Fibroblast of gingiva (primary cell): ENCODE measurements around the gene SORCS2.

Experiments
- DNase-seq: peaks from one replicate; pipeline ENCODE4 v3.0.0-alpha.2; 2011; ENCODE audit warnings: low read depth

The SORCS2 gene

GRCh38 chr4:7377223-7377865 is 185.0 kb downstream of the SORCS2 start:
- DNase-seq: no peak

- DNase-seq: no peak
These were observed 186.8 kb downstream of the SORCS2 start for GRCh38 chr4:7379186-7379585.

- DNase-seq: no peak
These were observed 187.4 kb downstream of the SORCS2 start for GRCh38 chr4:7379719-7380118.

GRCh38 chr4:7381221-7381889 is 189.0 kb downstream of the SORCS2 start:
- DNase-seq: no peak

GRCh38 chr4:7381890-7382633 is 189.7 kb downstream of the SORCS2 start:
- DNase-seq: no peak

GRCh38 chr4:7382634-7383014 is 190.3 kb downstream of the SORCS2 start:
- no peak for DNase-seq

GRCh38 chr4:7383266-7383665 is 190.9 kb downstream of the SORCS2 start:
- no peak for DNase-seq

GRCh38 chr4:7384003-7384928 is 191.9 kb downstream of the SORCS2 start:
- DNase-seq: no peak

- no peak for DNase-seq
These were observed 192.9 kb downstream of the SORCS2 start for GRCh38 chr4:7384929-7385890.

- DNase-seq: no peak
These were observed 195.6 kb downstream of the SORCS2 start for GRCh38 chr4:7387925-7388324.

GRCh38 chr4:7388627-7389026 is 196.3 kb downstream of the SORCS2 start:
- DNase-seq: no peak

GRCh38 chr4:7389101-7389701 is 196.9 kb downstream of the SORCS2 start:
- no peak for DNase-seq

- DNase-seq: no peak
These were observed 197.4 kb downstream of the SORCS2 start for GRCh38 chr4:7389719-7390118.

- DNase-seq: no peak
These were observed 198.0 kb downstream of the SORCS2 start for GRCh38 chr4:7390336-7390735.

- DNase-seq: no peak
These were observed 198.7 kb downstream of the SORCS2 start for GRCh38 chr4:7390906-7391636.

- no peak for DNase-seq
These were observed 199.5 kb downstream of the SORCS2 start for GRCh38 chr4:7391637-7392437.

GRCh38 chr4:7392438-7393421 is 200.4 kb downstream of the SORCS2 start:
- DNase-seq: peak; percentile 10
